GM19043 (cell line): Measurements from ENCODE around the gene PDCL3.

ENCODE experiments used
- ATAC-seq: cut with Tn5 transposase; IDR thresholded peaks from one replicate; pipeline ENCODE4 v1.9.1; 2021; ENCODE audit warnings: low read depth; ENCODE audit not compliant: unreplicated experiment

PDCL3 gene

DNA sequence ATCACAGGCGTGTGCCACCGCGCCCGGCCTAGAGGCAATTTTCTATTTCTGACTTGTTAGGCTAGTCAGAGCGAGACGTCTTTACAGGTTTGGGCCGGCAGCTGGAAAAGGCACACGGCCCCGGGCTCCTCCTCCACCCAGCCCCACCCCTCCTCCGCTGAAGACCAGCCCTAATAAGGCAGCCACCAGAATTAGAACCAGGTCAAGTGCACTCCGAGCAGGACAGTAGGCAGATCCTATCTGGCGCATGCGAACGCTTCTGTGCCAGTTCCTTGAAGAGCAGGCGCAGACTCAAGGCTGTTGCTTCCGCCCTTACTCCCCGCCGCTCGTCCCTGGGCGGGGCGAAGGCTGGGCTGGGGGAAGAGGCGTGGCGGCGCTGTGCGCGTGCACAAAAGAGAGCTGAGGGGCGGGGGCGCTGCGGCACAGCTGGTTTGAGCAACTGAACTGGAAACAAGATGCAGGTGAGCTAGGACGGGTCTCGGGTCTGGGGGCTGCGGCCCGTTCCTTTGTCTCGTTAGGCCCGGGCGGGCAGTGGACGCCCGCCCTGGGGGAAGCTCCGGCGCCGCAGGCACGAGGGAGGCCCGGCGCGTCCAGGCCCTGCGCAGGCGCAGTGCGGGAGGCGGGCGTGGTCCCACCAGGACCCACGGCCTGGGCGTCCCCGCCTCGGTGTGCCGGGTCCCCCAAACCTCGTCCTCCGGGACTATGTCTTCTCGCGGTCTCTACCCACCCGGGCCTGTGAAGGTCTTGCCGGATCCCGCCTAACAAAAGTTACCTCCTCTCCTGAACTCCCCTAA, at the start of gene PDCL3:
Gene PDCL3, plus strand, starts transcription at position 381 of the 794 bp plus-strand sequence. Its CDS starts 75 bp downstream, at position 456.
- peak; percentile 90 for ATAC-seq

DNA sequence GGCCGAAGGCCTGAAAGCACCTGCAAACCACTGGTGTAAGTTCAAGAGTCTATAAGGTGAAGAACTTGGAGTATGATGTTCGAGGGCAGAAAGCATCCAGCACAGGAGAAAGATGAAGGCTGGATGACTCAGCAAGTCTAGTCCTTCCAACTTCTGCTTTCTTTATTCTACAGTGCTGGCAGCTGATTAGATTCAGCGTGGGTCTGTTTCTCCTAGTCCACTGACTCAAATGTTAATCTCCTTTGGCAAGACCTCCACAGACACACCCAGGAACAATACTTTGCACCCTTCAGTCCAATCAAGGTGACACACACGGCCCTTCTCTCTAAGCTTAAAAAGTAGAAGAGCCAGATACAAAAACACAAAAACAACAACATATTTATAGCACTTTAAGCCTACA, 49.1 kb upstream of the PDCL3 start:
- ATAC-seq, result no peak

DNA sequence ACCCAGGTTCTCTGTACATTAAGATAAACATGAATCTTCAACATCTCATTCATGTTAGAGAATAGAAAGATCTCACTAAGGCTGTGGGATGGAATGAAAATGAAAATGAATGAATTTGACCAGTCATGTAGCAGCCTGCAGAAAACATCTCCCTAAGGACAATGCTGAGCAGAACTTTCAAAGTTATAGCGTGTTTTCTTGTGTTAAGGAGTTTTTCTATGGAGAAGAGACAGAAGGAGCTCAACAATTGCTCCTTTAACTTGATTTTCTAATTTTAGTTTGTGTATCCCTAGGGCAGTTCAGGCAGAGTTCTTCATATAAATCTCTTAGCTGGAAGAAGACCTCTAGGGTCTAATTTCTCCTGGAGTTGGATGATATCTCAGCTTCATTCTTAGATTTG, 45.2 kb upstream of the PDCL3 start:
- ATAC-seq, result no peak

DNA sequence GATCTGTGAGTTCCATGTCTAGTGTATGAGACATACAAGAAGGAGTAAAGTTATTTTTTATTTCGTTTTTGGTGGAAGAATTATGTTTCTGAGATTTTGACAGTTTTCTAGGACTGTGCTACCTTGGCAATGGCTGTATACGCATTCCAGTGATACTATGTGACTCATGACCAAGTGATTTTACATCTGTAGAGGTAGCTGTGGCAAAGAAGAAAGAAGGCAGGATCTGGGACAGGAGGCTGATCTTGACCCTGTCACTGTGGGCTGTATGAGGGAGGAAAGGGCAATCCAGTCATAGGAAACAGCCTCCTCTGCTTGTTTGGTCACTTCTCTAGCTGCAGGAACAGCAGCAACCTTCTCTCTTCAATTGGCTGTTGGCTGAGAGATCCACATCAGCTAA, 44.0 kb upstream of the PDCL3 start:
- ATAC-seq, result no peak

DNA sequence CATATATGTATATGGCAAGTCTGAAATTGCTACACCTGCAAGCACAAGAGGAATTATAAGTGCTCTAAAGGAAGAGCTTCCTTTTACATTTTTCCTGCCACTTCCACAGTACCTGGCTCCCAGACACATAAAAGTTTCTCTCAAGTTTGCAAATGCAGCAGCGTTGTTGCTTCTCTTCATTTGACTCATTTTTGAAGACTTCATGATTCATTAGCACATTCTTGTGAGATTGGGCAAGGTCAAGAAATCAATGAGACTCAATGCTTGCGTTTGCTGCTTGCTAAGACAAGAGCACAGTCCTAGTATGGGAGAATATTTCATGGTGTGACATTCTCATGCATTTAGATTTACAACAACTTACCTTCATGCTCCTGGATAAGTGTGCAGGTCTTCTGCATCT, 42.6 kb upstream of the PDCL3 start:
- no peak for ATAC-seq

DNA sequence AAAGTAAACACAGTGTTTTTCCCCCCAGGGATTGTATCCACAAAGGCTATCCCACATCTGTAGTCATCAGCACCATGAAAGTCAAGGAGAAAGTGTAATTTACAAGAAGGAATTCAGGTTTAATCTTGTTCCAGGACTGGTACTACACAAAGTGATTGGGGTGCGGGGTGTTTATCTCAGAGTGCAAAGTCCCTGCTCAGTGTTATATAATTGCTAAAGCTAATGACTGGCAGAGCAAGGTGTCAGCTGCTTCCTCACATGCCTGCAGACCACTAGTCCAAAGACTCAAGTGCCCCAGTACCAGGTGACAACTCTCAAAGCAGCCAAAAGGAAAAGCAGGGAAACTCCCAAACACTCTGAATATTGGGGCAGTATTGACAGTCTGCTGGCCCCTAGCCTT, 40.4 kb upstream of the PDCL3 start:
- ATAC-seq, result no peak

DNA sequence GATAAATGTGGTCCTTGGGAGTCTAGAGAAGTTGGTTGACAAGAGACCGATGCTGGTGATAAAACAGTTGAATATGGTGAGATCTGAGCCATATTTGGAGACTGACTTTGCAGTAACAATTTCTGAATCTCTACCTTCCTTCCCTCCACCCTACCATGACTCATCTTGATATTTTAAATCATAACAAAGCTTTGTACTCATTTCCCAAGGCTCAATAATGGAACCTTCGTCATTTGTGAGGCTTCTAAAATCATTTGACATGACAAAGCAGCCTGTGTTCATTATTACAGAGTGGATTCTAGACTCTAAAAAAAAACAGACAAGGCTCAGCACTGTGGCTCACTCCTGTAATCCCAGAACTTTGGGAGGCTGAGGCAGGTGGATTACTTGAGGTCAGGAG, 38.5 kb upstream of the PDCL3 start:
- ATAC-seq, result no peak

DNA sequence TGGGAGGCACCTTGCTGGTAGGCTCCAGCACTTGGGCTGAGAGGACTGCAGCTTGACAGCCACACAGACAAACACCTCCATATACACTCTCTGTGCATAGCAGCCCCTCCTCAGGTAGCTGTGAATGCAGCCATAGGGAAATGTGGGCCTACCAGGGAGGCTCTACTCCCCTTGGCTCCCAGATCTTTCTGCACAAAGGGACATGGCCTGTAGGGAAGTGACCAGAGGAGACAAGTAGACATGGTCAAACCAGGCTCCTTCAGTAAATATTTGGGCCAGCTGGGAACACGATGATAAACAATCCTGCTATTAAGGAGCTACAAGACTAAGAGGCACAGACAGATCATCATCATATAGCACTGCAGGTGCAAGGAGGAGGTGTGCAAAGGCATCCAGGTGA, 35.9 kb upstream of the PDCL3 start:
- no peak for ATAC-seq

DNA sequence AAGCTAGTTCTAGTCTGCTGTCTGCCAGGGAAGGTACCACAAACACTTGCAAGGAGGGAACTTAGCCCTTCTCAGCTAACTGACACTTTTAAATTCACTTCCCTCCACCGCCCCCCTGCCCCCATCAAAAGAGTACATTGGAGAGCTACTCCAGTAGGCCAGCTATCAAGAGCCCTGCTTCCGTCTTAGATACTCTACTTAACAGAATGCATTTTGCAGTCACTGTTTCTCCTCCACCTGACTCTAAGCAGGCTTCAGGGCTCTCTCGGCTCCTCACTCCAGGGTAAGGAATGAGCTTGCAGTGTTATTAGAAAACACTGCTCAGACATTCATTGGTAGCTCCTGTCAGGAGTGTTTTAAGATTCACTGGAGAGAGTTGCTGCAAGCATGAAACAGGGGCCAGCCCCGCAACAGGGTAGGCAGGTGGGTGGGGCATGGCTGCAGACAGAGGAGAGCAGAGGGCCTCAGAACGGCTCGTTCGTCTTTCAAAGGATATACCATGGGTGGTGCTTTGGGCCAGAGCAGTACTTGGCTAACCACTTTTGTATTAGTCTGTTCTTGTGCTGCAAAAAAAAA, 35.3 kb upstream of the PDCL3 start:
- no peak for ATAC-seq

DNA sequence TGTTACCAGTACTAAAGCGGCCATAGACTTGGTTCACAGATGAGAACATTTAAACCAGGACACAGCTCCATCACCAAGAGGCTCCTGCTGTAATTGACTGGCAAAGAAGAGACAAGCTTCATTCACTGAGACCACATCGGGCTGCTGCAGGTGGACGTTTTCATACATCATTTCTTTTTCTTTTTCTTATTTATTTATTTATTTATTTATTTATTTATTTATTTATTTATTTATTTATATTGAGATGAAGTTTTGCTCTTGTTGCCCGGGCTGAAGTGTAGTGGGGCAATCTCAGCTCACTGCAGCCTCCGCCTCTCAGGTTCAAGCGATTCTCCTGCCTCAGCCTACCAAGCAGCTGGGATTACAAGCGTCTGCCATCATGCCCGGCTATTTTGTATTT, 33.6 kb upstream of the PDCL3 start:
- no peak for ATAC-seq

DNA sequence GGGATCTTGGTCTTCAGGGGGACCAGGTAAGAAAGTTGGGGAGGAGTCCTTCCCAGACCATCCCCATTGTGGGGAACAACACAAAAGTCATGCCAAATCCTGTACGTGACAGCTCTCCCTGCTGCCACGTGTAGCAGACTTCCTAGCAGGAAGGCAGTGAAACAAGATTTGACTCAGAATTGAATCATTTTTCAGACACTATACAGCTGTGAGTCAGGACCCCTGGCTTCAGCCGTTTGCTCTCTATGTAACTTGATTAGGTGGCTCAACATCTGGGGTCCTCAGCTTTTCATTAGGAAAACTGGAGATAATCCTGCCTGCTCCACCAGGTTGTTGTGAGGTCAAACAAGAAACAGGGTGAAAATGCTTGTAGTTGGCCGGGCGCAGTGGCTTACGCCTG, 32.9 kb upstream of the PDCL3 start:
- ATAC-seq, result no peak

DNA sequence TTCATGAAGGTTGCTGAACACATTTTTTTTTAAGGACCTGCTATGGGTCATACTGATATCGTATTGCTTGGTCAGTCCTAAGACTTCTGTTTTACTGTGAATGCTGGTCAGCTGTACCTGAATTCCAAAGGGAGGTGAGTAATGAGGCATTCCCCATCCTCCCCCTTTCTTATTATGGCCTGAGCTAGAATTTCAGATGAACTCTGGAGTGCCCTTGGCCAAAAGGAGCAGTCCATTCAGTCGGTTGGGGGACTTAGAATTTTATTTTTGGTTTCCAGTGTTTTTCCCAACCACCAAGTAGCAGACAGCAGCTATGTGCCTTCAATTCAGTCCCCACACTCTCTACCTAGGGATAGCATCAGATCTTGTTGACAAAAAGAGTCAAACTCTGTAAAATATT, 26.9 kb upstream of the PDCL3 start:
- ATAC-seq, result no peak

DNA sequence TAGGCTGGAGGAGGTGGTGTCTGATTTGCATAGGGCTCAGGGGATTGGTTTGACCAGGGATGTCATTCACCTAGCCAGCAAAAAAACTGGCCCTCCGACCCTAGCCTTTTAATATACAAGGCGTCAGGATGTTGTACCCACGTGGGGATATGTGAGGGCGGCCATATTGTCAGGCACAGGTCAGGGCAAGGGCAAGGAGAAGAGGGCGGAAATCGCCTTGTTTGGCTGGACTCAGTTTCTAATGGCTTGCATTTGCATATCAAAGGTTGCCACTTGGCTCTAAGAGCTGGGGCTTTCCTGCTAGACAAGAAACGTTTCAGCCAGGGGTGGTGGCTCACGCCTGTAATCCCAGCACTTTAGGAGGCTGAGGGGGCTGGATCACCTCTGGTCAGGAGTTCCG, 24.9 kb upstream of the PDCL3 start:
- ATAC-seq, result no peak

DNA sequence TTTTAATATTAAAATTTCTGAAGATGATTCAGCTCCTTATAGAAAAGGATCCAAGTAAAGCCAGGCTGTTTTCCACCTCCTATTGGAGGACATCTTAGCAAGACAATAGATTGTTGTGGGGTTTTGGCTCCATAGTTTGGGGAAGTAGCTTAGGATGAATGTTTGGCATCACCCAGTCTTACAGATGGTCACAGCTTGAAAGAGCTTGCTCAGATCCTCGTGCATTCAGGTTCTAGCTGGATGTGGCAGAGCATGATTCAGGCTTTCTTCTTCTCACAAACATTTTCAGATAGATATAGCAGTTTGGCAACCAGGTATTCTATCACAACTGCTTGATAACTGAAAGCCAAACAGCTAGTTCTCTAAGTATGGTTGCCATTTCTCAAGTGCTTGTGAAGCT, 23.6 kb upstream of the PDCL3 start:
- ATAC-seq, result no peak

DNA sequence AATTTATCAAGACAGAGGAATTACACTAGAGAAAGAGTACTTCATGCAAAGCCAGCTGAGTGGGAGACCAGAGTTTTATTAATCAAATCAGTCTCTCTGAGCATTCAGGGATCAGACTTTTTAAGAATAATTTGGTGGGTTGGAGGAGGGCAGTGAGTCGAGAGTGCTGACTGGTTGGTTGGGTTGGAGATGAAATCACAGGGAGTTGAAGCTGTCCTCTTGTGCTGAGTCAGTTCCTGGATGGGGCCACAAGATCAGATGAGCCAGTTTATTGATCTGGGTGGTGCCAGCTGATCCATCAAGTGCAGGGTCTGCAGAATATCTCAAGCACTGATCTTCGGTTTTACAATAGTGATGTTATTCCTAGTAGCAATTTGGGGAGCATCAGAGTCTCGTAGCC, 21.4 kb upstream of the PDCL3 start:
- ATAC-seq, result no peak

DNA sequence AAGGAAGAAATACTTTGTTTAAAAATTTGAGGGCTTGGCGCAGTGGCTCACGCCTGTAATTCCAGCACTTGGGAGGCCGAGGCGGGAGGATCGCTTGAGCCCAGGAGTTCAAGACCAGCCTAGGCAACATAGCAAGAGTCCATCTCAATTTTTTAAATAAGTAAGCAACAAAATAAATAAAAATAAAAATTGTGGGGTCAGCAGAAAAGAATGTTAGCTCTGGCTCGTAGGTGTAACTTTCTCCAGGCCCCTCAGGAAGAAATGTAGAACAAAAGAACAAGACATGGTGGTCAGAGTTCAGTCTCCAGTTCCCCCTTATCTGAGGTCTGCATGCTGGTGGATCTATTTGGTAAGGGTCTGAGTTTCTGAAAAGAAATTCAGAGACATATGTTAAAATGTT, 20.4 kb upstream of the PDCL3 start:
- no peak for ATAC-seq

DNA sequence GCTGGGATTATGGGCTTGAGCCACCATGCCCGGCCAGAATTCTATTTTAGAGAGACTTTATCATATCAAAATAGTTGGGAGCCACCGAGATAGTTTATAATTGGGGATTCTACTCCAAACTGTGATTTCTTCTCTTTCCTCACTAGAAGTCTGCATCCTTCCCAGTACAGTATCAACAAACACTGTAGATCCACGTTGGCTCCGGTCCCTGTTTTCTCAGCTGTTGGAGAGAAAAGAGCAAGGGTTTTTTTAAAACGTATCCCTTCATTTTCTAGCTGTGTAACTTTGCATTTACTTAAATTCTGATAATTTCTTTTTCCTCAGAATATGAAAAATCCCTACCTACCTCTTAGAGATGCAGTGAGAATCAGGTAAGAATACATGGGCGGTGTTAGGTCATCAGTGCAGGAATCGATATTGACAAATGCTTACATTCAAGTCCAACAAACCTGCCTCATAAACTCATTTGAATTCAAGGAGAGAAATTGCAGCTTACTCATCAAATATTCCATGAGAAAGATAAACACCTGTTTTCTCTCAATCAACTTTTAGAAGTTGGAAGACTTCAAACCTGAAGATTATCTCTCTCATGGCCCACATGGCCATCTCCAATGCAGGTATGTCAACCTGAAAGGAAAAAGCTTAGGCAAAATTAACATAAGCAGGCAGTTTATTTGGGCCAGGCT, 17.7 kb upstream of the PDCL3 start:
- no peak for ATAC-seq

DNA sequence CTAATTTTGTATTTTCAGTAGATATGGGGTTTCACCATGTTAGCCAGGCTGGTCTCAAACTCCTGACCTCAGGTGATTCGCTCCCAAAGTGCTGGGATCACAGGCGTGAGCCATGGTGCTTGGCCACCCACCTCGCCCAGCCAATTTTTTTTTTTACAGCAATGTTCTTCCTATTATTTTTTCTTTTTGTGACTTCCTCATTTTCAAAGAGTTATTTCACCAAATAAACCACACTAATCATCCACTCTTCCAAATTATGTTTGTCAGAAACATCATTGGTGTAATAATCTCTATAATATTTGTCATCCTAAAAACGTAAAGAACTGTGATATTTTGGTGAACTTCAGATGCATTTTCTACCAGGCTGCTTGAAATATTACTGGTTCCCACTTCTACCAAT, 16.3 kb upstream of the PDCL3 start:
- ATAC-seq, result no peak

DNA sequence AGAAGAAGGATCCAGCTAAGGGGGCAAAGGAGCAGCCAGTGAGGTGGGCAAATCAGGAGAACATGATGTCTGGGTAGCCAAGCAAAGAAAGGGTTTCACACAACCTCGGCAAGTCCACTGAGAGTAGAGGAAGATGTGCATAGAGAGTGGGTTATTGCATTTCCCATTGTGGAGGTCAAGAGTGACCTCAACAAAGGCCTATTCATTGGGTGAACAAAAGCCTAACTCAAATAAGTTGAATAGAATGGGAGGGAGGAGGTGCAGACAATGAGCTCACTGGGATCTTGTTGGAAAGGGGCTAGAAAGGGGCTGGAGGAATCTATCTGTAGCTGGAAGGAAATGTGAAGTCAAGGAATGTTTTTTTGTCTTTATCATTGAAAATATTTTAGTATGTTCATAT, 14.0 kb upstream of the PDCL3 start:
- no peak for ATAC-seq

DNA sequence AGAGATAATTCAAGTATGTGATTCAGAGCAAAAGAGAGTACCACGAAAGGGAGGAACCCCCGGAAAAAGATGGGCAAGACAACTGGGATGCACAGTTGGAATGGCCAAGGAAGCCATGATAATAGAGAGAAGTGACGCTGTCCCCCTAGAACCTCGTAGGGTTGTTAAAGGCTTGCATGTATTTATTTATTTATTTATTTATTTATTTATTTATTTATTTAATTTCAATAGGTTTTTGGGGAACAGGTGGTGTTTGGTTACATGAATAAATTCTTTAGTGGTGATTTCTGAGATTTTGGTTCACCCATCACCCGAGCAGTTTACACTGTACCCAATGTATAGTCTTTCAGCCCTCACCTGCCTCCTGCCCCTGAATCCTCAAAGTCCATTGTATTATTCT, 11.5 kb upstream of the PDCL3 start:
- no peak for ATAC-seq

DNA sequence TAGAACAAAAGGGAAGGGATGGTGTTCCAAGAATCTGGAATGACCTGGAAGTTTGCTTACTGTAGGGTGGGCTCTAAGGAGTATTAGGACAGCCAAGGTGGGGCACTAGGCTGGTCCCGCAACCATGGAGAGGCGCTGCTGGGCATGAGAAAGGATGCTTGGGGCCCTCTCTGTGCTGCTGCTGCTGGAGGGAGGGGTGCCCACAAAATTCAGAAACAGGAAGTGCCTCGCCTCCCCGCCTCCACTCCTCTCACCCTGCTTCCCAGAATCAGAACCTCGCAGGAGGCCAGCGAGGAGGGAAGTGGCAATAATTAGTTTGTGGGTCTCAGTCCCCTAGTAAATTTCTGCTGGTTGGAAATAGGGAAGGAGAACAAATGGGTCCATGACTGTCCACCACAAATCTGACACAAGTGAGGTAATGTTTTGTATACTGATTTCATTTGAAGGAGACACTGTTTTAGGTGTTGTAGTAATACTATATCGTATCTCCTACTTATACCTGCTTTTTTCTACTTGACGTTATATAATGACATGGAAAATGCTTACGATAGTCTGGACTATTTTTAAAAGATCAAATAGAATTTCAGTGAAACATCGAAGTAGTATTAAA, 7.9 kb upstream of the PDCL3 start:
- ATAC-seq, result no peak

DNA sequence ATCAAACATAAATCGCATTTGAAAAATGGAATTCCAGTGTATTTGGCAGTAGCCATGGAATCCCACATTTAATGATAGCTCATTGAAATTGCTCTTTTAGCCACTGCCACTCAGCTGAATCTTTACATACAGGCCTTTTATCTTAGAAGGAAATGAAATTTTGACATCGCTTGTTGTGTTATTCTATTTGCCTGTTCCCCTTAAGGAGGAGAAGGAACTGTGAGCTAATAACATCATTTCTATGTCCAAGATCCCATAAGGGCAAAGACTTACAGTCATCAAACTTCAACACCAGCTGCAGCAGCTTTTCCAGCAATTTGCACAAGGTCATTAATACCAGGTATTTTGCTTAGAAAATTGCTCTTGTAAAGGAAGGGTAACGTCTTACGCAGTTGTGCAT, 6.0 kb upstream of the PDCL3 start:
- ATAC-seq, result no peak
